Activated B cell treated with CpG ODN at 0.5 μM for 24 hours (primary cell): ENCODE measurements around the gene USP20. TPM values are rescaled to one million over a fixed set of nuclear protein-coding genes. Genes with fewer than 3 reads are reported as not detected.
"Not testable (repeated sequence)": the region's sequence is repeated elsewhere in the genome, so short reads cannot be mapped to it uniquely, and the experiment has no call there.

Experiments
- ATAC-seq: fragments of 200-7000 bp; cut with Tn5 transposase; one replicate; pipeline ENCODE4 v1.10.0; 2021; ENCODE audit warnings: low read depth, mild to moderate bottlenecking, moderate library complexity
- CTCF ChIA-PET: fragments of 350-600 bp; sonication (Branson Sonifier 250); formaldehyde crosslinking; loops from one replicate; lab custom pipeline; 2021; ENCODE audit warnings: antibody characterized with exemption; lab: Charles Lee
- POLR2A ChIA-PET: fragments of 350-600 bp; sonication (Branson Sonifier 250); formaldehyde crosslinking; loops from one replicate; lab custom pipeline; 2021; ENCODE audit warnings: antibody characterized with exemption; lab: Charles Lee
- DNase-seq: peaks from one replicate; pipeline ENCODE4 v3.0.0; 2022
- H3K27ac Mint-ChIP-seq: one replicate; pipeline ENCODE4 v1.8.0; 2020; ENCODE audit warnings: mixed read lengths
- H3K27me3 Mint-ChIP-seq: one replicate; pipeline ENCODE4 v1.8.0; 2021; ENCODE audit warnings: mixed read lengths
- H3K36me3 Mint-ChIP-seq: one replicate; pipeline ENCODE4 v1.8.0; 2021; ENCODE audit warnings: low read depth, mixed read lengths
- H3K4me1 Mint-ChIP-seq: one replicate; pipeline ENCODE4 v1.8.0; 2021; ENCODE audit warnings: mixed read lengths
- H3K4me3 Mint-ChIP-seq: one replicate; pipeline ENCODE4 v1.8.0; 2020; ENCODE audit warnings: mild to moderate bottlenecking, mixed read lengths
- H3K9me3 Mint-ChIP-seq: one replicate; pipeline ENCODE4 v1.8.0; 2020; ENCODE audit warnings: mixed read lengths
- intact Hi-C: fragments of 100-400 bp; cut with micrococcal nuclease; formaldehyde crosslinking; loops from one replicate; pipeline ENCODE4 v1.15.1; 2024
- total RNA-seq: library from RNA; stranded (reverse); gene quantifications from 2 replicates; pipeline ENCODE4 v1.2.3, GENCODE V29; 2022
- TF ChIP-seq, protein P1 (sequence below): fragments of 200-600 bp; IDR thresholded peaks from one replicate; pipeline ENCODE4 v1.8.0; 2022; ENCODE audit warnings: antibody characterized with exemption, mild to moderate bottlenecking

Gene USP20
- 28.1 and 31.6 TPM in 2 replicates for total RNA-seq

DNA sequence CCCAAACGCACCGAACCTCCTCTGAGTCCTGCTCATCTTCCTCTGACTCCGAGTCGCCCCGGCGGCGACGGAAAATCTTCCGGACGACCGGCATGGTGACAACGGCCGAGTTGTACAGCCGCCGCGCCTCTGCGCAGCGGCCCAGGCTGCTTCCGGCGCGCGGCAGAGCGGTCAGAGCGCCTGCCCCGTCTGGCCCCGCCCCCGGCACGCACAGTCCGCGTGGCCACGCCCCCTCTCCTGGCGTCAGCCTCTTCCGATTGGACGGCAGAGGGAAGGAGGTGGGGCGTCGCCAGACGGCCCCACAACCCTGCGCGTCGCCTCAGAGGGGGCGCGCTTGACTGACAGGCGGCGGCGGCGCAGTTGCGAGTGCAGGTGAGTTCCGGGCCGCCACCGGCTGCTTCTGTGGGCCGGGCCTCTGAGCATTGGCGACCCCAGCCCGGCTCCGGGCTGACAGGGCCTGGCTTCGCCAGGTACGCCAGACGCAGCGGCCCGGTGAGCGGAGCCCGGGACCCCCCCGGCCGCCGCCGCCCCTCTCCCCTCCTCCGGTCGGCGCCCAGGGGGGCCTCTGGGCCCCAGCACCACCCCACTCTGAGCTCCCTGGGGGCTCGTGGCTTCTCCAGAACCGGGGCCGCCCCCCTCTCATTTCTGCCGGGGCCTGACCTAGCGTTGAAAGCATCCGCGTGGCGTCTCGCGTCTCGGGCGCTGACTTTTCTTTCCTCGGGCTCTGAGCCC, at the start of gene USP20, which contains the start of gene C9orf78:
Gene USP20 (plus strand): TSS at position 331 of the 732 bp plus-strand sequence. CDS start 17,098 bp downstream, outside the sequence.
Gene C9orf78 (minus strand): TSS at position 148 of the 732 bp plus-strand sequence. CDS start 54 bp downstream, at position 94.
- Mint-ChIP-seq H3K36me3 (peaks cover 31% of the 10 kb centered on the region), H3K27ac (peak within 1 kb of the TSS; percentile 98), H3K4me3 (peak within 1 kb of the TSS; percentile 99), H3K4me1 (peaks cover 46% of the 10 kb centered on the region), H3K9me3 (no peaks in the 10 kb centered on the region), H3K27me3 (no peaks in the 10 kb centered on the region)
- DNase-seq, result peak; percentile 97
- intact Hi-C loops, result loop anchor here (1.0 to 5.0 kb wide), 5 partner anchors 11 to 405 kb away; partner anchors contain the start of genes FNBP1, TOR1A and TOR1B
- TF ChIP-seq, protein P1, sequence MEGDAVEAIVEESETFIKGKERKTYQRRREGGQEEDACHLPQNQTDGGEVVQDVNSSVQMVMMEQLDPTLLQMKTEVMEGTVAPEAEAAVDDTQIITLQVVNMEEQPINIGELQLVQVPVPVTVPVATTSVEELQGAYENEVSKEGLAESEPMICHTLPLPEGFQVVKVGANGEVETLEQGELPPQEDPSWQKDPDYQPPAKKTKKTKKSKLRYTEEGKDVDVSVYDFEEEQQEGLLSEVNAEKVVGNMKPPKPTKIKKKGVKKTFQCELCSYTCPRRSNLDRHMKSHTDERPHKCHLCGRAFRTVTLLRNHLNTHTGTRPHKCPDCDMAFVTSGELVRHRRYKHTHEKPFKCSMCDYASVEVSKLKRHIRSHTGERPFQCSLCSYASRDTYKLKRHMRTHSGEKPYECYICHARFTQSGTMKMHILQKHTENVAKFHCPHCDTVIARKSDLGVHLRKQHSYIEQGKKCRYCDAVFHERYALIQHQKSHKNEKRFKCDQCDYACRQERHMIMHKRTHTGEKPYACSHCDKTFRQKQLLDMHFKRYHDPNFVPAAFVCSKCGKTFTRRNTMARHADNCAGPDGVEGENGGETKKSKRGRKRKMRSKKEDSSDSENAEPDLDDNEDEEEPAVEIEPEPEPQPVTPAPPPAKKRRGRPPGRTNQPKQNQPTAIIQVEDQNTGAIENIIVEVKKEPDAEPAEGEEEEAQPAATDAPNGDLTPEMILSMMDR, result no peak
- ChIA-PET CTCF (interaction anchor here (0.9 to 3.0 kb wide), 2 partner anchors 11 to 50 kb away, joined by 3 to 13 read pairs; no protein-coding TSS in a partner anchor), POLR2A (interaction anchor here (0.6 to 3.5 kb wide), 18 partner anchors 9 to 1464 kb away, joined by 3 to 28 read pairs (median 4); partner anchors contain the start of genes TOR1A and URM1)
- ATAC-seq, result peak; percentile 96

DNA sequence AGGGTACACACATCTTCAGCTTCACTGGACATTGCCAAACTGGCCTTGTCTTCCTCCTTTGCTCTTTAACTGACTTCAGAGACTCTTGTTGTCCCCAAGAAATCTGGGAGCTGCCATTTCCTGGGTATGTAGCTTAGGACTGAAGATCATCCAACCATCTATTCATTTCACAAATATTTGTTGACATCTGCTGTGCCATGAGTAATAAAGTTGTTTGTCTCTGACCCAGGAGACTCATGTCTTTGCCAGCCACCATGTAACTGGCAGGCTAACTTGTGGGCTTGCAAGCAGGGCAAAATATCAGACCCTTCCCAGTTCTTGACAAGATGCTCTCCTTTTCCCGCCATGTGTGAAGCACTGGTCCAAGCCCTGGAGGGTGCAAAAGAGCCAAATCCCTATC, 49.4 kb upstream of the USP20 start:
- Mint-ChIP-seq H3K9me3 (no peaks in the 10 kb centered on the region), H3K36me3 (no peaks in the 10 kb centered on the region), H3K4me1 (peaks cover 3% of the 10 kb centered on the region), H3K27me3 (peaks cover 15% of the 10 kb centered on the region), H3K4me3 (no peak overlapping the region), H3K27ac (no peak overlapping the region)
- ChIA-PET CTCF (interaction anchor here (0.9 to 1.3 kb wide), 4 partner anchors 49 to 655 kb away, joined by 3 read pairs; no protein-coding TSS in a partner anchor), POLR2A (interaction anchor here (0.6 kb wide), 1 partner anchor 14 kb away, joined by 7 read pairs; no protein-coding TSS in a partner anchor)
- TF ChIP-seq, protein P1, result no peak
- DNase-seq (no peak), ATAC-seq (no peak)
- intact Hi-C loops, result no loop called here

DNA sequence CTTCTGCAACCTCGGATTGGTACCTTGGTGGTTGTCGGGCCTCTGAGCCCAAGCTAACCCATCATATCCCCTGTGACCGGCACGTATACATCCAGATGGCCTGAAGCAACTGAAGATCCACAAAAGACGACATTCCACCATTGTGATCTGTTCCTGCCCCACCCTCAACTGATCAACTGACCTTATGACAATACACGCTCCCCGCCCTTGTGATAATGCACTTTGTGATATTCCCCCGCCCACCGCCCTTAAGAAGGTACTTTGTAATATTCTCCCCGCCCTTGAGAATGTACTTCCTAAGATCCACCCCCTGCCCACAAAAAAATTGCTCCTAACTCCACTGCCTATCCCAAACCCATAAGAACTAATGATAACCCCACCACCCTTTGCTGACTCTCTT, 48.8 kb upstream of the USP20 start:
- no peak for DNase-seq
- Mint-ChIP-seq H3K9me3 (no peaks in the 10 kb centered on the region), H3K36me3 (no peaks in the 10 kb centered on the region), H3K27ac (no peak overlapping the region), H3K4me1 (peaks cover 3% of the 10 kb centered on the region), H3K27me3 (peaks cover 15% of the 10 kb centered on the region), H3K4me3 (no peak overlapping the region)
- no peak for ATAC-seq
- CTCF ChIA-PET, result interaction anchor here (0.9 to 1.0 kb wide), 2 partner anchors 49 to 656 kb away, joined by 3 read pairs; no protein-coding TSS in a partner anchor
- TF ChIP-seq, protein P1, result no peak
- POLR2A ChIA-PET, result no interaction called here
- intact Hi-C loops, result no loop called here

DNA sequence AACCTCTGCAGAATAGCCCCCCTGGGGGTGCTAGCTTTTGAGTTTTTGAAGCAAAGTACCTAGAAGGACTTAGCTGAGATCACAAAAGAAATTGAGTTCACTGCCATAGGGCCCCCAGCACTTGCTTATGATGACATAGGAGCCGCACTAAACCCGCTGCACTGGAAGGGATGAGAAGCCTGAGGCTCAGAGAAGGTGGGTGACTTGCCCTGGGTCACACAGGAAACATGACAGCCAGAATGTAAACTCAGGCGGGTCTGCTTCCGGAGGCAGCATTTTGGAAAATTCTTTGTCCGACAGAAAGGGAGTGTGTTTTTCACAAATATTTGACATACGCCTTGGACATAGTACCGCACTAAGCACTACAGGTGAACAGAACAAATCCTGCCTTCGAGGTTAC, 40.7 kb upstream of the USP20 start:
- no peak overlapping the region for H3K27ac Mint-ChIP-seq
- ChIA-PET POLR2A (no interaction called here), CTCF (no interaction called here)
- no peak overlapping the region for H3K4me3 Mint-ChIP-seq
- H3K9me3 Mint-ChIP-seq, result no peaks in the 10 kb centered on the region
- no peaks in the 10 kb centered on the region for H3K36me3 Mint-ChIP-seq
- peaks cover 9% of the 10 kb centered on the region for H3K27me3 Mint-ChIP-seq
- intact Hi-C loops, result no loop called here
- TF ChIP-seq, protein P1, result no peak
- no peak for DNase-seq
- ATAC-seq, result no peak
- H3K4me1 Mint-ChIP-seq, result no peaks in the 10 kb centered on the region

DNA sequence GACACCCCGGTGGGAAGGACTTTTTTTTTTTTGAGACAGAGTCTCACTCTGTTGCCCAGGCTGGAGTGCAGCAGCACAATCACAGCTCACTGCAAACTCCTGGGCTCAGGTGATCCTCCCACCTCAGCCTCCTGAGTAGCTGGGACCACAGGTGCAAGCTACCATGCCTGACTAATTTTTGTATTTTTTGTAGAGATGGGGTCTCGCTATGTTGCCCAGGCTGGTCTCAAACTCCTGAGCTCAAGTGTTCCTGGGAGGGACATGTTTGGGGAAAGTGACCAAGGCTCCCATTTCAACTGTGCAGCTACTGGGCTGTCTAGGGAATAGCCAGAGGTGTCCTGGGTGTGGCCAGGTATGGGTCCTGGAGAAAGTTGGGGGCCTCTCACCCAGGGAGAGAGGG, 39.2 kb upstream of the USP20 start:
- H3K36me3 Mint-ChIP-seq, H3K27ac Mint-ChIP-seq, H3K9me3 Mint-ChIP-seq, DNase-seq, ATAC-seq, intact Hi-C loops, H3K4me1 Mint-ChIP-seq, POLR2A ChIA-PET, H3K27me3 Mint-ChIP-seq, H3K4me3 Mint-ChIP-seq: not testable (repeated sequence)
- CTCF ChIA-PET, result interaction anchor here (0.6 kb wide), 1 partner anchor 42 kb away, joined by 4 read pairs; no protein-coding TSS in a partner anchor
